Activated CD4-positive, alpha-beta T cell treated with anti-CD3 and anti-CD28 coated beads, Interleukin-2, amount 50 U/mL, for 1 hour (primary cell): ENCODE results near the gene RFX2.
"Not testable (repeated sequence)": the region's sequence is repeated elsewhere in the genome, so short reads cannot be mapped to it uniquely, and the experiment has no call there.

Experiments
- DNase-seq: peaks from one replicate; pipeline ENCODE4 v3.0.0-alpha.2; 2020

Gene RFX2

GRCh38 chr19:6073858-6074708 lies 36.2 kb downstream of the RFX2 start:
- no peak for DNase-seq

- not testable (repeated sequence) for DNase-seq
Observed at GRCh38 chr19:6073233-6073632, 37.1 kb downstream of the RFX2 start.

DNA sequence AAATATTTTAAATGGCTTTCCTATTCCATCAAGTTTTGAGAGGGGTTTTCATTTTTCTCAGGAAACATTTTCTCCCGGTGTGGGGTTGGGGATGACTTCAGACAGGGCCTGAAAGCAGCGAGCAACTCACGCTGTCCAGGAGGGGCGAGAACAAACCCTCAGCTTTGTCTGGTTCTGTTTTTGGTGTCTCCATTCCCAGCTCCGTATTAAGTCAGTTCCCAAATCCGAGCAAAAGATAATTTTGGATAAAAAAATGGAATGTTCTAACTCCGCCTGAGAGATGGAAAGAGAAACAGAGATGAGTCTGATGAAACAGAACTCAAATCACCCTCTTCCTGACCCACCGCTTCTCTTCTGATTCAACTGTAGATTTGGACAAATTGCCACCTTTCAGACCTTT lies 38.4 kb downstream of the RFX2 start:
- no peak for DNase-seq

- DNase-seq = no peak
Observed at GRCh38 chr19:6070720-6071485, 39.4 kb downstream of the RFX2 start.

DNA sequence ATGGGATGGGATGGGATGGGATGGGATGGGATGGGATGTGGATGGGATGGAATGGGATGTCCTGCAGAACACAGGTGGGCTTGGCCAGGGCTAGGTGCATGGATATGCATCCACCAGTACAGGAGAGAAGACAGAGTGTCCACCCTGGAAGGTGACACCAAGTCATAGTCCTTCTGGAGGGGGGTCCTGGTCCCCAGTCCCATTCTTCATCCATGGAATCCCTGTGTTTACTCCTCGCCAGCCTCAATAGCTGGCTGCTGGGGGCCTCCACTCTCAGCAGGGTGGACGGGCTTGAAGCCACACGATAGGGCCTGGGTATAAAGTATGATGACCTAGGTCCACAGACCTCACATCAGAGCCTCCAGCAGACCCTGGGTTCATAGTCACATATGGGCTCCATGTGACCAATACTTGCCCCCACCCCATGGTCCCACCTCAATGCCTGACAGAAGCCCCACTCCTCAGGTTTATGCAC lies 40.1 kb downstream of the RFX2 start:
- DNase-seq = no peak

DNA sequence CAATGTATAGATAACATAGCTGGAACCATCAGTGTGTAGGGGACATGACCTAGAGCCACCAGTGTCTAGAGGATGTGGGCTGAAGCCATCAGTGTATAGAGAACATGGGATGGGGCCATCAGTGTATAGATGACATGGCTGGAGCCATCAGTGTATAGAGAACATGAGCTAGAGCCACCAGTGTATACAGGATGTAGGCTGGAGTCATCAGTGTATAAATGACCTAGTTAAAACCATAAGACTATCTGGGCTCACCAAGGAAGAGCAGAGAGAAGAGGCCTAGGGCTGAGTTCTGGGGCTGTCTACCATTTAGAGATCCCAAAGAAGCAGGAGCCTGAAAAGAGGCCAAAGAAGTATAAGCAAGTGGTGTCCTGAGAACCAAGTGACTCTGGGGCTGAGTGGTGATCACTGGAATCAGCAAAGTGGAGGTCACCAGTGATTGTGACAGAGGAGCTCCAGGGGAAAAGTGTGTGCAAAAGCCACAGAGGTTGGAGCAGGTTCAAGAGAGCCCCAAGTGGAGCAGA lies 41.0 kb downstream of the RFX2 start:
- DNase-seq = no peak

GRCh38 chr19:6068711-6069110 lies 41.6 kb downstream of the RFX2 start:
- DNase-seq = no peak

DNA sequence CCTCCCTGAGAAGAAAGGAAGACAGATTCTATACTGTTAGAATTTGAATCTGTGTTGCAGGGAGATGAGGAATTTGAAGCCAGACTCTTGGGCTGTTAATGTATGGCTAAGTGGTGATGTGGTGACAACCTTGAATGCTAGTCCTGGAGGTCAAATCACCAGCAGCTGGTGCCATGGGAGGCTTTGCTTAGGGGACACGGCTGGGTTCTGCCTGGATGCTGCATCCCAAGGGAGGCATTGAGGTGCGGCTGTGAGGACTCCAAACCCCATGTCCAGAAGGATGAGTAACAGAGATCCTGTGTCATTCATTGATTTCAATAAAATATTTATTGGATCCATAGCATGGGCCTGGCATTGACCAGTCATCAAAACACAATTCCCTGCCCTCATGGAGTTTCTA lies 42.3 kb downstream of the RFX2 start:
- no peak for DNase-seq

GRCh38 chr19:6066661-6067646 lies 43.3 kb downstream of the RFX2 start:
- peak; percentile 41 for DNase-seq

- DNase-seq = peak; percentile 53
Observed at GRCh38 chr19:6065685-6066374, 44.5 kb downstream of the RFX2 start.

GRCh38 chr19:6064336-6065073 lies 45.8 kb downstream of the RFX2 start:
- no peak for DNase-seq

DNA sequence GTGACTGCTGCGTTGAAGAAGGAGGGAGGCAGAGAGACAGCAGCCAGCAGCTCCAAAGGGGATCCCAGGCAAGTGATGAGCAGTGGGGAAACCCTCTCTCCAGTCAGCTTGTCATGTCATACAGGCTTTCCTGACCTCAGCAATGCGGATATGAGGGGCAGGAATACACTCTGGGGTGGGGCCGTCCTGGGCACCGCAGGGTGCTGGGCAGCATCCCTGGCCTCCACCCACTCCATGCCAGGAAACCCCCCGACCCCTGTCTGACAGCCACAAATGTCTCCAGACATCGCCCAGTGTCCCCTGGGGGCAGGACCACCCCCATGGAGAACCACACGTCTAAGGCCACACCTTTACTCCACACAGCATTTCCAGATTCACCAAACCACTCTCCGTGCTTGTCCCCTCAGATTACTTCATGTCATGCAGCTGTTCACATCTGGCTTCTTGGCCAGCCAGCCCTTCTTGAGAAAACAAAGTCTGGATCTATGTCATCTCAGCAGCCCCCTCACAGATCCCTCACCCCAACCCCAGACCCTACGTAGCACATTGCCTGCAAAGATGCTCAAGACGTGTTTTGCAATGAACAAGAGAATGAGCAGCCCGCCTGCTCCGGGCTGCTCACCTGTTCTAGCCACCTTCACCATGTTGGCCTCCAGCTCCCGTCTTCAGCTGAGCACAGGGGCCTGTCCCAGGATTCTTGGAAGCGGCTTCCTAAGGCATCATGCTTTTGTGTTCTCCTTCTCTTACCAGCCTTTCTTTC lies 46.5 kb downstream of the RFX2 start:
- DNase-seq = no peak

- no peak for DNase-seq
Observed at GRCh38 chr19:6062961-6063575, 47.2 kb downstream of the RFX2 start.

DNA sequence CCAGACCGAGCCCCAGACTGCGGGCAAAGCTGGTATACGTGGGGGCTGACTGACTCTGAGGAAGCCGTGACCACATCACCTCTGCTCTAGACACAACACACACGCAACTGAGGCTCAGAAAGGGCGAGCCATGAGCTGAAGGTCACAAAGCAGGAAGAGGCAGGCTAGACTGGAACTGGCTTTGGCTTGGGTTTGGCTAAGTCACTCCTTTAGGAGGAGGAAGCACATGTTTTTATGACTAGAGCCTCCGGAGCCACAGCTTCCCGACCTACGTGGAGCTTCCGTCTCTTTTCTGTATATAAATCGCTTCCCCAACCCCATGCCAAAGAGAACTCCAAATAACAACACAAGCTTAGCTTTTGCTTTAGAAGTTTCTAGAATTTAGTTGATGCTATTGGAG lies 48.0 kb downstream of the RFX2 start:
- peak; percentile 35 for DNase-seq

DNA sequence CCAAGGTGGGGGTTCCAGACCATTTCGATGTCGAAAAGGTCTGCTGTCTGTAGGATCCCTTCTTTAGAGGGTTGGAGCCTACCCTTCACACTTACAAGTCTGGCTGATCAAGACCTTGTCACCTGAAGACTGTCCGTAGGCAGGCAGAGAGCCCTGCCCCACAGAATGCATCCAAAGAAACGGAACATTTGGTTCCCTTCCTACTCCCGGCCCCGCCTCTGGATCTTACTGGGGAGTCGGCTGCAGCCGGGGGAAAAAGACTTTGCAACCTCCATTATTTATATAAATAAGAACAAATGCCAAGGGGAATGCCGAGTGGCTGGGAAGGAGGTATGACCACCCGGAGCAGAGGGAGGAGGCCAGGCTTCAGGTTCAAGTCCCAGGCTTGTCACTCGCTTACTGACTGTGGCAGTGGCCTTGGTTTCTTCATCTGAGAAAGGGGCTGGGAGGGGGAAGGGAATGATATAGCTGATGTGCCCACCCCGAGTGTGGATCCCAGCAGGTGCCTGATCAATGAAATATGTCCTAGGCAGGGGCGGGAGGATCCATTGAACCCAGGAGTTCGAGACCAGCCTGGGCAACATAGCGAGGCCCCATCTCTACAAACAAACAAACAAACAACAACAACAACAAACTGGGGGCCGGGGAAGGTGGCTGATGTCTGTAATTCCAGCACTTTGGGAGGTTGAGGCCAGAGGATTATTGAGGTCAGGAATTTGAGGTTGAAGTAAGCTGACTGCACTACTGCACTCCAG lies 48.7 kb downstream of the RFX2 start:
- no peak for DNase-seq

GRCh38 chr19:6060600-6061375 lies 49.5 kb downstream of the RFX2 start:
- peak; percentile 37 for DNase-seq

GRCh38 chr19:6059988-6060599 lies 50.2 kb downstream of the RFX2 start:
- DNase-seq = no peak

DNA sequence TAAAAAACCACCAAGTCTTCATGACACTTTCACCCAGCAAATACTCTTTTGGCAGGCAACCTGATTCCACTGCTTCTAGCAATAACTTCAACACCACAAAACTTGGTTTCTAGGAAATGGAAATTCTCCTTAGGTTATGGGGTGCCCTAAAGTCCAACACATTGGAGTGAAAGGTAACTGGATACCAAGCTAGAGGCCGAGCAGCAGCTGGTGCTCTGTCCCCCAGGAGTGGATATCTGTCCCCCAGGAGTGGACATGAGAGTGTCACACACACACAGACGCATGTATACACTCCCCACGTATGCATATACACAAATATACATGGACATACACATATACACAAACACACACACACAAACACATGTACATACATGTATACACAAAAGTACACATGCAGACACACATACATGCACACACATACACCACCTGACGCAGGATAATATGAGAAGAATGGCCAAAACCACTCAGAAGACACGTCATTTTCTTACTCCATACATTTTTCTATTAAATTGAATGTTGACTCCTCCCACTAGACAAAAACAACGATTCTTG lies 50.8 kb downstream of the RFX2 start:
- DNase-seq = no peak
